Measurements from ENCODE around the gene KRTDAP.
A peak's percentile ranks its signal among the peaks of the same experiment; 100 is the strongest.
"Not testable (repeated sequence)": the region's sequence is repeated elsewhere in the genome, so short reads cannot be mapped to it uniquely, and the experiment has no call there.

Gene KRTDAP

DNA sequence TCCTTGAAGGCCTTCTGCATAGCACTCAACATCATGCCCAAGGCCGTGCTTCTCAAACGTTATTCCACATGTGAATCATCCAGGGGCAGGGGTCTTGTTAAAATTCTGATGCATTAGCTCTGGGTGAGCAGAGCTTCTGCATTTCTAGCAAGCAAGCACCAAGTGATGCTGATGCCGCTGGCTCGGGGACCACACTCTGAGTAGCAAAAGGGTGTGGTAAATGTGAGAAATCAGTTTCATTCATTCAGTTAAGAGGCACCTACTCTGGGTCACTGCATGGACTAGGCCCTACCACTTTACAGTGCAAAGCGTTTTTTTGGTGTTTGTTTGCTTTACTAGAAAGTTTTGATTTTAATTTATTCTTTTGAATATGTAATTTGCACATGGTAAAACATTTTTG lies 7.2 kb downstream of the KRTDAP start:
- no peak for DNase-seq

DNA sequence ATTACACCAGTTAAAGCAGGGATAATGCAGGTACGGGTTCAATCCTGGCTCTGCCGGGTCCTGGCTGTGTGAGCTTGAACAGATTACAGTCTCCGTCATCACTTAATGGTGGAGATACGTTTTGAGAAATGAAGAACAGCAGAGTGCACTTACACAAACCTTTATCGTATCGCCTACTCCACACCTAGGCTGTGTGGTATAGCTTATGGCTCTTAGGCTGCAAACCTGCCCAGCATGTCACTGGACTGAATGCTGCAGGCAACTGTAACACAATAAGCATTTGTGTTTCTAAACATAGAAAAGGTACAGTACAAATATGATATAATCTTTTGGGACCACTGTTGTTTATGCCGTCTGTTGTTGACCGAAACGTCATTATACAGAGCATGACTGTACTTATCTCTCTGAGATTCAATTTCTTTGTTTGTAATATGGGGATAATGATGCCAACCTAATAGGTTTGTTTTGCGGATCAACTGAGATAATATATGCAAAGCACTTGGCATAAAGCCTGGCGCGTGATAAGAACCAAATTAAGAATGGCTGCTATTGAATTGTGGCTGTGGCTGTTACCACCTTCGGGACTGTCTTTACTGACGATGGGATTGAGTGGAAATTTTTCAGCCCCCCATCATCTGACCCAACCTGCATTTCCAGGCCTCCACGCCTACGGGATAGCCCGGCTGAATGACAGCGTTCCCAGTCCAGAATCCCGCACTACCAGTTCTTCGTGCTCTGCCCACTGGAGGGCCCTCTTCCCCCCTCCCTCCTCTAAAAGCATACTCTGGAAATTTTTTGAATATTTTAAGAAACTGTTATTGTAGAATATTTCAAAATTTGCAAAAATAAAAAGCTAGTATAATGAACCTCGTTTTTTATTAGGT lies 11.2 kb downstream of the KRTDAP start:
- DNase-seq: no peak

DNA sequence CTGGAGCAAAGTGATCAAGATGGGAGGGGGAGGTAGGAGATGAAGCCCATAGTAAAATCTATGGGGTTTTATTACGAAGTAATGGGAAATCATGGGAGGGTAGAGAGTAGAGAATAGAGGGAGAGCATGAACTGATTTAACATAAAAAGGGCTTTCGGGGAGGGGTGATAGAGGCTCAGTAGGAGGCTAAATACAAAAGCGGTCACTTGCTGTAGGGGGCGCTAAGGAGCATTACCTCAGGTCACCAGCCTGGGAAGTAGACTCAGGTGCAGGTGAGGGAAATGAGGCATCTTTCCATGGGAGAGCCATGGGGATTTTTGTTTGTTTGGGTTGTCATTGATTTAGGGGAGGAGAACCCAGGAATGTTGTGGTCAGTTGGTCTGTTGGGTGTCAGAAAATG lies 14.1 kb downstream of the KRTDAP start:
- no peak for DNase-seq

DNA sequence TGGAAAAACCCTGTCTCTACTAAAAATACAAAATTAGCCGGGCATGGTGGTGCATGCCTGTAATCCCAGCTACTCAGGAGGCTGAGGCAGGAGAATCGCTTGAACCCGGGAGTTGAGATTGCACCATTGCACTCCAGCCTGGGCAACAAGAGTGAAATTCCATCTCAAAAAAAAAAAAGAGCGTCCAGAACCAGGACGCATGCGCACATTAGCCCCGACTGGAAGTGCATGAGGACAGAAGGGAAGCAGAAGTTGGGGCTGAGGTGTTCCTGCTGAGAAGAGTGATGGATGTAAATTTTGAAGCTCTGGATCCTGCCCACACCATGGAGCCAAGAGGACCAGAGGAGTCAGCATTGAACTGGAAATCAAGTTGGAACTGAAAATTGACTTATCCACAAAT lies 15.7 kb downstream of the KRTDAP start:
- not testable (repeated sequence) for DNase-seq

DNA sequence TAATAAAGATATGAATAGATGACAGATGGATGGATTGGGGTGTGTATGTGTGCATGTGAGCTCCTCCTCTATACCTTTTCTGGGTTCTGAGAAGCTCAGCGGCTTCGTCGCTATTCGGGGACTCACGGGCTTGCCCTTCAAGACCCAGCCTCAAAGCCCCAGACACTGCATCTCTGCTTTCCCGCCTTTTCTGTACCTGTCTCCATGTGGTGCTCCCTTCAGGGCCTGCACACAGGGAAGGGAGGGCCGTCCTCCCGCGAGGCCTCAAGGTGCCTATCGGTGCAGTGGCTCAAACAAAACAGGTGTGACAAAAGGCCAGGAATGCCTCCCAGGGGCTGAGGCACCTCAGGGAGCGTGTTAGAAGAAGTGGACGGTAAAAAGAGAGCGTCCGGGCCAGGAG lies 16.2 kb downstream of the KRTDAP start:
- DNase-seq: no peak

DNA sequence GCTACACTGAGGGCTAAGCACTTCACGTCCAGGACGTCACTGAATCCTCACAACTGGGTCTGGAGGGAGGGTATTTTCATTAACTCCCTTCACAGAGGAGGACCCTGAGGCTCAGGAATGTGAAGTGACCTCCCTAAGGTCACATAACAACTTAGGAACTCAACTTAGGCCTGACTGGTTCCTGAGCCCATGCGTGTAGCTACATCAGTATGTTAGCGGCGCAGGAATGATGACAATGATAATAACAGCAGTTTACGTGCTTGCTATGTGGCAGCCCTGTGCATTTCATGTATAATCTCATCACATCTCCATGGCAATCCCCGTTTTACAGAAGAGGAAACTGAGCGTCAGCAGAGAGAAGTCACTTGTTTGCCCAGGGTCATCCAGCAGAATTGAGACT lies 18.3 kb downstream of the KRTDAP start:
- DNase-seq: no peak

DNA sequence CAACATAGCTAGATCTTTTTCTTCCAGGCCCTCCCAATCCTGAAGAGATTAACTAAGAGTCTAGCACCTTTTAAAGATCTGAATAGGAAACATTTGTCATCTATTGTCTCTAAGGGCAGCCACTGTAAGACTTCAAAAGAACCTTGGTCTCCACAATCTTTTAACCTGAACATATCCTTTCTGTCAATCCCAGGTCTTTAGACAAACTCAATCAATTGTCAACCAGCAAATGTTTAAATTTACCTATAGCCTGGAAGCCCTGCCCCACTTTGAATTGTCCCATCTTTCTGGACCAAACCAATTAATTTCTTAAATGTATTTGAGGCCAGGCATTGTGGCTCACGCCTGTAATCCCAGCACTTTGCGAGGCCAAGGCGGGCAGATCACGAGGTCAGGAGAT lies 19.2 kb downstream of the KRTDAP start:
- not testable (repeated sequence) for DNase-seq

DNA sequence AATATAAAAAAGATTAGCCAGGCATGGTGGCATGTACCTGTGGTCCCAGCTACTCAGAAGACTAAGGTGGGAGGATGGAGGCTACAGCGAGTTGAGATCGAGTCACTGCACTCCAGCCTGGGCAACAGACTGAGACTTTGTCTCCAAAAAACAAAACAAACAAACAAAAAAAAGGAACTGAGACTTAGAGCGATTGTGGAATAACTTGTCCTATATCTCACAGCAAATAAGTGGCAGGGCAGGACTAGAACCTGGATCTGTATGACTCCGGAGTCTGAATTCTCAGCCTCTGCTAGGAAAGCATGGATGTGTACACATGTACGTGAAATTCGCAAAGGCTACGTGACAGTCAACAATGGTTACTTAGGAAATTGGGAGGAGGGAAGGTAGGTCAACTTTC lies 20.1 kb downstream of the KRTDAP start:
- DNase-seq: no peak

DNA sequence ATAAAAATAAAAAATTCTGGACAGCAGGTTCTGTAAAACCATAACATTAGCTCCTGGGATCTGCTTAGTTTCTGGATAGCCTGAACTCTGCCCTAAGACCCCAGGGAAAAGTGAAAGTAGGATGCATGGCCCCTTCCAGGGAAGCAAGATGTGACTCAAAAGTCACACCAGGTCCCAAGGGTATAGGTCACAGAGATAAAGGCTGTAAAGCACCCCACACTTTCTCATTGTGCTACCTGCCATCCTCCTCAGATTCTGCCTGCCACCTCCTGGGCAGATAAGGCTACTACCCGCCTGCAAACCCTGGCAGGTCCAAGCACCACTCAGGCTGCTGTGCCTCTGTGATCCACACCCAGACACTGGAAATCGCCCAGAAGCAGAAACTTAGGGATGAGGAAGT lies 21.6 kb downstream of the KRTDAP start:
- DNase-seq: peak; percentile 56

DNA sequence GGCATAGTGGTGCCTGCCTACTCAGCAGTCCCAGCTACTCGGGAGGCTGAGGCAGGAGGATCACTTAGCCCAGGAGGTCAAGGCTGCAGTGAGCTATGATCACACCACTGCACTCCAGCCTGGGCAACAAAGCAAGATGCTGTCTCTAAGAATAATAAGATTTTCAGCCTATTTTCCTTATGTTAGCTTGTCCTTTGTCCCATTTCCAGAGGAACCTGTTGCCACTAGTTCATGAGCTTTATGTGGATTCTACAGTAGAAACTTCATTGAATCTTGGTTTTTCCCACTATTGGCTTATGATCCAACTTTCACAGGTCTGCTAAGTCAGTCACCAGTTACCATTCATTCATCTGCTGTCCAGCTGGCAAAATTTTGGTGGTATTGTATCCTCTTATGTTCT lies 24.0 kb downstream of the KRTDAP start:
- DNase-seq: no peak

DNA sequence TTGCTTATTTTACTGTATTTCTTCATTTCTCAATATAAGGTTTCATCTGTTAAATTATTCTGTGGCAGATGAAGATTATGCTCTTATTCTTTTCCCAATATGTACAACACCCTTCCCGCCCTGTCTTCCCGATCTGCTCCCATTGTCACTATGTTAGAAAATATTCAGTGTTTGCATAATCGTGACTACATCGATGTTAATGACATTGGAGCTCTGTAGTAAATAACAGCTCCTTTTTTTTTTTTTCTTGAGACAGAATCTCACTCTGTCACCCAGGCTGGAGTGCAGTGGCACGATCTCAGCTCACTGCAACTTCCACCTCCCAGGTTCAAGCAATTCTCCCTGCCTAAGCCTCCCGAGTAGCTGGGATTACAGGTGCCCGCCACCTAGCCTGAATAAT lies 27.3 kb downstream of the KRTDAP start:
- DNase-seq: not testable (repeated sequence)

DNA sequence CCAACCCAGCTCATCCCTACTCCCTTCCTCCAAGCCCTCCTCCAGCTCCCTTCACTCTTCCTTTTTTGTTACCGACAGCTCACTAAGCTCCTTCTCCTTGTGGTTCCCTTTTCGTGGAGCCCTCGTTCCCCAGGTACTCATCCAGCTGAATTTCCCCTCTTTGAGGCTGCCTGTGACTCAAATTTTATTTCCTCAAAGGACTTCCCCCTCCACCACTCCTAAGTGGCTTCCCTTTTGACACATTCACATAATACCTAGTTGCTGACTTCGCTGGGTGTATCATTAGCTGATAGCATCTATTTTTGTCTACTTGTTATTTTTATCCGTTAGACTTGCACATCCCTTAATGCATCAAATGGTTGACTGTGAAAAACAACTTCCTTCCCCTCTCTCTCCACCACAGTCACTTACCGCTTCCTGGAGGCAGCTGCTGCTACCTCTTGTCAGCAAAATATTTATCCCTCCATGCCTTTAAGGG lies 27.7 kb downstream of the KRTDAP start:
- no peak for DNase-seq

DNA sequence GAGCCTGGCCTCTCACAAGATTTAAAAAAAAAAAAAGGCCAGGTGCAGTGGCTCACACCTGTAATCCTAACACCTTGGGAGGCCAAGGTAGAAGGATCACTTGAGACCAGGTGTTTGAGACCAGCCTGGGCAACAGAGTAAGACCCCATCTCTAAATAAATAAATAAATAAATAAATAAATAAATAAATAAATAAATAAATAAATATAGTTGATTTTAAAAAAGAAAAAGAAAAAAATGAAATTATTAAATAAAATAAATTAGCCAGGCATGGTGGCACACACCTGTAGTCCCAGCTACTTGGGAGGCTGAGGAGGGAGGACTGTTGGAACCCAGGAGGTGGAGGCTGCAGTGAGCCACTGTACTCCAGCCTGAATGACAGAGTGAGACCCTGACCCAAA lies 28.5 kb downstream of the KRTDAP start:
- DNase-seq: not testable (repeated sequence)

DNA sequence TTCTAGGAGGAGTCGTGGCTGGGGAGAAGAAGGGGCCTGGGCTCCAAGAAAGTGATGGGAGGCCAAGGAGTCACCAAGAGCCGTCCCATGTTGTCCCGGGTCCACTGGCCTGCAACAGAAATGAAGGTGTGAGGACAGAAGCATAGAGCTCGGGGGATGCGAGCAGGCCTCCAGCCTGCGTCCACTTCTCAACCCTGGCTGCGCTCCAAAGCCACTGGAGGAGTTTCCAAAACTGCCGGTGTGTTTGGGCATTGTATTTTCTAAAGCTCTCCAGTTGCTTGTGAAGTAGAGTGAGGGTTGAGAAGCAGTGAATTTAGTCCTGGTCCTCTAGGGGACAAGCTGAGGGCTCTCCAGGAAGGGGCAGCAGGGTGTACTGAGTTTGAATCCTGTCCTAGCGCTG lies 29.2 kb downstream of the KRTDAP start:
- no peak for DNase-seq

DNA sequence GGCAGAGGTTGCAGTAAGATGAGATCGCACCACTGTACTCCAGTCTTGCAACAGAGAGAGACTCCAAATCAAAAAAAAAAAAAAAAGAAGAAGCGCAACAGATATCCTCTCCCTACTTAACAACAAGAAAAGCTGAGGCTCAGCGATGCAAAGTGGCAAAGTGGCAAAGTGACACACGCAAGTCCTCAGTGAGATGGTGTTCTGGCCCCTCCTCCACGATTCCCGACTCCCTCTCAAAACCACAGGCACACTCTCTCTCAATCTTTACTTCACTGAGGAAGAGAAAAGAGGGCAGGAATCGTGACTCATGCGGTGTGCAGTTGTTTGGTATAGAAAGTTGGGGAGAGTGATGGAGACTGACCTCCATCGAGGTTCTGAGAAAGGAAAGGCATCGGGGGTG lies 29.7 kb downstream of the KRTDAP start:
- no peak for DNase-seq

DNA sequence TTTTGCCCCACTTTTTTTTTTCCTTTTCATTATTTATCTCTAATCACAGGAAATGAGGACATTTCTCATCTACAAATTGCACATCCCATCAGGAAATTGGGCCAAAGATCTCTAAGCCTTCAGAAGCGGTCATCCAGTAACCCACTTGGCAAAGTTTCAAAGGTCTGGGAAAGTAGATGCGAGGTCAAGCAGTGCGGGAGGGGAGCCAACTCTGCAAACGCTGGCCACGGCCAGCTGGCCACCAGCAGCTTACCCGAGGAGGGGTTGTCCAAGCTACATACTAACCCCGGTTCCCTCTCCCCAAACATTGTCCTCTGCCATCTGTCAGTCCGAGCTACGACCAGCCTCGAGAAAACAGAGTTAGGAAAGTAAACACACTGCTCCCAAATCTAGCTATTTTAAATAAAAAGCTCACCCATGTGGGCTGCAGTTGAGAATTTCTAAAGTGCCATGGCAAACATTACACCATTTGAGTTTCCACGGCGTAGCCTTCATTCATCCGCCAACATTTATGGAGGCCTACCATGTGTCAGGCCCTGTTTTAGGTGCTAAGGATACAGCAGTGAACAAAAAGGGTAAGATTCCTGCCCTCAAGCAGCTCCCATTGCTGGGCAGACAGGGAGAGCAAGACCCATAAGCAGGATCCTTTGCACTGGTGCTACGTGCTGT lies 30.7 kb downstream of the KRTDAP start:
- DNase-seq: no peak

DNA sequence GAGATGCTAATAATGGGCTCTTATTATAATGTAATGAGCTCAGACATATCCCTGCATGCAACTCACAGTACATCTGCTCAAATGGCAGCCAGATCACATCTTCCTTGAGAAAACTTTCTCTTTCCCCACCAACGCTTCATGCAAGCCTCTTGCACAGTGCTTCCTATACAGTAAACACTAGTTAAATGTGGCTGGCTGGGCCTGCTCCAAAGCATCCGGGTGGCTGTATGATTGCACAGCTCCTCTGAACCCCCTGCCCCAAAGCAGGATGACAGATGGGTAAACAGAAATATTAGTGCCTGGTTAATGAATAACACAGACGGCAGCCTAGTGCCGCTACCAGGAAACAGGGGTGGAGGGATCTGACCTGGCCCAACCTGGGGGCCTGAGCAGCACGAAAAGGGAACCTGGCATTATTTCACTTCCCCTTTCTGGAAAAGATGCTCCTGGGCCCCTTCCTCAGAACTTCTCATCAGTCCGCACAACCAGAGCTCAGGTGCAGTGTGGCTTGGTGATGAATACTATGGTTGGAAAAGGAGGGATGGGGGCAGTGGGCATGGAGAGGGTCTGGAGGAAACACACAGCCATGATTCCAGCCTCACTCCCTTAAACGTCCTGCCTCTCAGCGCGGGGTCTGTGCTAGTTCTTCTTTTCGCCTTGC lies 31.4 kb downstream of the KRTDAP start:
- DNase-seq: no peak

DNA sequence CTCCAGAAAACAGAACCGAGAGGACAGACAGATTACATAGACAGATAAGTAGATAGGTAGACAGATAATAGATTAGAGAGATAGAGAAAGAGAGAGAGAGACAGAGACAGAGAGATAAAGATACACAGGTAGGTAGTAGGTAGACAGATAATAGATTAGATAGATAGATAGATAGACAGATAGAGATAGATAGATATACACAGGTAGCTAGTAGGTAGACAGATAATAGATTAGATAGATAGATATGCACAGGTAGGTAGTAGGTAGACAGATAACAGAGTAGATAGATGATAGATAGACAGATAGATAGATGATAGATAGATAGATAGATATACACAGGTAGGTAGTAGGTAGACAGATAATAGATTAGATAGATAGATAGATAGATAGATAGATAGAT lies 32.1 kb downstream of the KRTDAP start:
- no peak for DNase-seq

DNA sequence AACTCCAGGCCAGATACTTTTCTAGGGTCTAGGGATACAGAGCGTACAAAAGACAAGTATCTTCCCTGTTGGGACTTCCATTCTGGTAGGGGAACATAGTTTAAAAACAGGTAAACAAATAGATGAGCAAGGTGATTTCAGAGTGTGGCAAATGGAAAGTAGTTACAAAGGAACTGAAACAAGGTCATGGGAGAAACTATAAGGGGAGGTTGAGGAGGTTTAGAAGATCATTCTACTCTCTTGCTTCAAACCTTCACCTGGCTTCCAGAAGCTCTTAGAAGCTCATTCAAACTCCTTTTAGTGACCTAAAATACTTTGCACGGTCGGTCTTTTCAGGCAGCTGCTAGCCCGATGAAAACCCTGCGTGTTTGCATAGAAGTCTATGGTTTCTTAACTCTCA lies 33.1 kb downstream of the KRTDAP start:
- no peak for DNase-seq

DNA sequence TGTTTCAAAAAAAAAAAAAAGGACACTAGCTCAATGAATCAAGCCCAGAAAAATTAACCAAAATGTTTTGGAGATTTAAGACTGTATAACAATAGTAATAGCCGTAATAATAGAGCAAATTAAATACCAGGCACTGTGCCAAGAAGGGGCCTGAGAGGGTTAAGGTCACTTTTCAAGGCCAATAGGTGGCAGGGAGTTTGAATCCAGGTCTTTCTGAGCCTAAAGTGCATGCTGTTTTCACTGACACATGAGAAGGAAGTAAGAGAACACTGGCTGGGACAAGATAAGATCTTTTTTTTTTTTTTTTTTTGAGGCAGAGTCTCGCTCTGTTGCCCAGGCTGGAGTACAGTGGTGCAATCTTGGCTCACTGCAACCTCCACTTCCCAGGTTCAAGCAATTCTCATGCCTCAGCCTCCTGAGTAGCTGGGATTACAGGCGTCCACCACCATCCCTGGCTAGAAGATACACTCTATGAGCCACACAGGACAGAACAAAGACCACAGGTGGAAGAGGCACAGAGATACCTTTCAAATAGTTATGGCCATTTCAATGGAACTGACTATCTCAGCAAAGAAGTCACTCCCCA lies 34.6 kb downstream of the KRTDAP start:
- DNase-seq: no peak

DNA sequence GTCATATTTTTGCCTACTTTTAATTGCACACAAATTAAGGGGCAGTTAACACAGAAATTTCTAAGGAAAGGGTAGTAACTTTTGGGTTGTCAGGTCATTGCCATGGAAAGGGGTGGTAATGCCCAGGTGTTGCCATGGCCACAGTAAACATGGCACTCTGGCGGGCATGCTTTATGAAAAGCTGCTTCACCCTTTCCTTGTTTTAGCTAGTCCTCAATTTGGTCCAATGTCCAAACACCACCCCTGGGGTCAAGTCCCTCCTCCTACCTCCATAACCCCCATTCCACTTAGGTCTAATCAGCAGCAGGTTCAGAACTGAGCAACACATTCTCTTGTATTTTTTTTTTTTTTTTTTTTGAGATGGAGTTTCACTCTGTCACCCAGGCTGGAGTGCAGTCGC lies 35.6 kb downstream of the KRTDAP start:
- DNase-seq: no peak

DNA sequence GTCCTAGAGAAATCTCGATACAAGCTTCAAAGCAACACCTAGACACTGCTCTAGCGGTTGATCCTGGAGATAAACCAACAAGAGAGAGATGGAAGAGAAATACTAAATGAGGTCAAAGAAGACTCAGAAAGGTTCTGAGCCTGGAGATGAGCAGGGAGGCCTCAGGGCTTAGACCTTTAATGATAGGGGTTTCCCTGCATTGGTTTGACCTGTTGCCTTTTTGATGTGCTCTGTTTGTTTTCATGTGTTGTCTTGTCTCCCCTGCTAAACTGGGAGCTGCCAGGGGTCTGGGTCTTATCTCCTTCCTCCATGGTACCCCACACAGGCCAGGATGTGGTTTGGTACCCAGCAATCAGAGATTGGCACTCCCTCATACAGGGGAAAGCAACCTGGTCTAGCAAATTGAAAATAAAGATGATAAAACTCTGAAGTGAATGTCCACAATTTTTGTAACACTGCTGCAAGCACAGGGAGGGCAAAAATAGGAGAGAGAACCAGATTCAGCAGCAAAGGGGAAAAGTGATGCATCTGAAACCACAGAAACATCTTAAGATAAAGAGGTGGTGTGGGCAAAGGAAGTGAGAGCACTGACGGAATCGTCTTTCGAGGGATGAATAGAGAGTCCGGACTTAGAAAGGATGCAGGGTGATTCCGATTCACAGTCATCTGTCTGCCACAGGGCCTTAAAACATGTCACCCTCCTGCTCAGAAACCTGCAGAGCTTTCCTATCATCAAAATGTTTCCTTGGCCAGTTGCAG lies 38.7 kb downstream of the KRTDAP start:
- DNase-seq: no peak

Measured in activated naive CD4-positive, alpha-beta T cell treated with anti-CD3 and anti-CD28 coated beads, Interleukin-2, amount 50 U/mL, for 16 hours (primary cell).